HK-2 (cell line): ENCODE results near the gene VPS13C.

ENCODE experiments used
- DNase-seq: peaks from one replicate; pipeline ENCODE4 v3.0.0-alpha.2; 2018; ENCODE audit not compliant: unreplicated experiment

The VPS13C gene

GRCh38 chr15:61819386-61819785, 240.9 kb downstream of the VPS13C start:
- DNase-seq, result no peak

- no peak for DNase-seq
These were observed 241.4 kb downstream of the VPS13C start for GRCh38 chr15:61818801-61819200.

GRCh38 chr15:61816856-61817255, 243.4 kb downstream of the VPS13C start:
- no peak for DNase-seq

GRCh38 chr15:61815356-61816083, 244.7 kb downstream of the VPS13C start:
- DNase-seq, result no peak

- DNase-seq, result no peak
These were observed 247.8 kb downstream of the VPS13C start for GRCh38 chr15:61812476-61812875.

- no peak for DNase-seq
These were observed 248.3 kb downstream of the VPS13C start for GRCh38 chr15:61811952-61812351.

- no peak for DNase-seq
These were observed 251.0 kb downstream of the VPS13C start for GRCh38 chr15:61809216-61809615.

GRCh38 chr15:61807281-61807929, 252.8 kb downstream of the VPS13C start:
- DNase-seq, result no peak
